ENCODE results near the gene SEPTIN1.

Gene SEPTIN1

GRCh38 chr16:30335598-30336474 lies 46.5 kb downstream of the SEPTIN1 start:
- no peak for DNase-seq

GRCh38 chr16:30335028-30335597 lies 47.2 kb downstream of the SEPTIN1 start:
- DNase-seq: peak; percentile 42

- peak; percentile 21 for DNase-seq
Measured at GRCh38 chr16:30334473-30334989, 47.8 kb downstream of the SEPTIN1 start.

Data from SHP77 treated with DMSO at 0.1 percent for 48 hours (cell line).